A549 (cell line): ENCODE data around the gene ZNF804A. TPM values are rescaled to one million over a fixed set of nuclear protein-coding genes. Genes with fewer than 3 reads are reported as not detected.

Source experiments
- ATAC-seq, 2 experiments: fragments of 200-7000 bp in 1 of 2; fragments of >200 bp in 1 of 2; cut with Nextera tagmentation in 1 of 2; cut with Tn5 transposase in 1 of 2; 3 replicates each; pipeline versions ENCODE4 v1.8.0 to v1.9.1; 2018 to 2020; ENCODE audit warnings: mild to moderate bottlenecking in 1 of 2, moderate library complexity in 1 of 2
- CTCF ChIA-PET: fragments of 300-600 bp; sonication (Branson Sonifier 250); formaldehyde crosslinking; extraction: SDS; loops from one replicate; lab custom pipeline; 2021; ENCODE audit warnings: antibody characterized with exemption, inconsistent platforms; lab: Yijun Ruan, JAX
- POLR2A ChIA-PET: fragments of 350-600 bp; formaldehyde crosslinking; extraction: SDS; loops from one replicate; lab custom pipeline; 2021; ENCODE audit warnings: antibody characterized with exemption, inconsistent platforms; lab: Yijun Ruan, JAX
- DNase-seq, 2 experiments: peaks; one replicate each; pipeline versions ENCODE4 v3.0.0 to v3.0.0-alpha.2; 2011 to 2016; ENCODE audit warnings: low read depth in 1 of 2, low spot score in 1 of 2
- FAIRE-seq: peaks from 2 replicates; lab custom pipeline; 2011; peaks lifted over from hg19 to GRCh38; lab: Jason Lieb, UNC
- H3K27ac ChIP-seq, 2 experiments: fragments of >200 bp; sonication (Bioruptor Twin); formaldehyde crosslinking; 3 replicates each; pipeline ENCODE4 v1.5.1; 2016 to 2017
- H3K4me1 ChIP-seq: fragments of >200 bp; sonication (Bioruptor Twin); formaldehyde crosslinking; 3 replicates; pipeline ENCODE4 v1.6.1; 2016
- H3K4me2 ChIP-seq: fragments of >200 bp; sonication (Bioruptor Twin); formaldehyde crosslinking; 3 replicates; pipeline ENCODE4 v1.6.1; 2016
- H3K4me3 ChIP-seq: fragments of >200 bp; sonication (Bioruptor Twin); formaldehyde crosslinking; 3 replicates; pipeline ENCODE4 v1.5.1; 2016
- H3K9me3 ChIP-seq: fragments of >200 bp; sonication (Bioruptor Twin); formaldehyde crosslinking; 3 replicates; pipeline ENCODE4 v1.6.1; 2016
- ATOH8 ChIP-seq: fragments of 250-450 bp; sonication (Bioruptor Pico); IDR thresholded peaks from 2 replicates; pipeline ENCODE4 v1.5.0; 2020; ENCODE audit warnings: low read depth, mild to moderate bottlenecking, moderate library complexity
- BHLHE40 ChIP-seq: IDR thresholded peaks from 2 replicates; pipeline ENCODE4 v1.6.1; 2012; ENCODE audit warnings: low read depth, low read length, inconsistent platforms
- CBX8 ChIP-seq: fragments of 200-600 bp; sonication (generic); IDR thresholded peaks from 2 replicates; pipeline ENCODE4 v1.6.1; 2016
- CHD2 ChIP-seq: fragments of 150-350 bp; IDR thresholded peaks from 2 replicates; pipeline ENCODE4 v1.6.1; 2014; ENCODE audit warnings: low read length; ENCODE audit not compliant: partially characterized antibody
- EHMT2 ChIP-seq: fragments of 200-600 bp; sonication (generic); IDR thresholded peaks from 2 replicates; pipeline ENCODE4 v1.6.1; 2016; ENCODE audit warnings: antibody characterized with exemption, low read depth, mild to moderate bottlenecking, moderate library complexity
- ELK1 ChIP-seq: fragments of 150-350 bp; IDR thresholded peaks from 2 replicates; pipeline ENCODE4 v1.6.1; 2014; ENCODE audit warnings: low read depth, mild to moderate bottlenecking, low read length
- FOSL2 ChIP-seq, 2 experiments: fragments of 450-650 bp in 1 of 2; fragments of >200 bp in 1 of 2; sonication (Bioruptor Twin) in 1 of 2; formaldehyde crosslinking; IDR thresholded peaks; 2 replicates each; pipeline versions ENCODE4 v1.5.0 to v1.6.1; 2016 to 2020; ENCODE audit warnings: mild to moderate bottlenecking in 1 of 2, moderate library complexity in 1 of 2
- GATA3 ChIP-seq: IDR thresholded peaks from 2 replicates; pipeline ENCODE4 v1.6.1; 2012; ENCODE audit warnings: borderline replicate concordance
- HDAC2 ChIP-seq: fragments of 200-600 bp; sonication (generic); IDR thresholded peaks from 2 replicates; pipeline ENCODE4 v1.6.1; 2016
- HES2 ChIP-seq: fragments of >200 bp; sonication (Bioruptor Twin); formaldehyde crosslinking; IDR thresholded peaks from 2 replicates; pipeline ENCODE4 v1.6.1; 2016
- HEYL ChIP-seq: fragments of 250-450 bp; sonication (Bioruptor Pico); IDR thresholded peaks from 2 replicates; pipeline ENCODE4 v1.8.0; 2021; ENCODE audit warnings: mild to moderate bottlenecking, moderate library complexity
- MAZ ChIP-seq: fragments of 150-350 bp; IDR thresholded peaks from 2 replicates; pipeline ENCODE4 v1.6.1; 2014; ENCODE audit warnings: antibody characterized with exemption, low read depth, low read length, borderline replicate concordance
- NFE2L2 ChIP-seq: fragments of 150-350 bp; conservative IDR thresholded peaks from 2 replicates; pipeline ENCODE4 v1.6.1; 2014; ENCODE audit warnings: low read length
- PHF8 ChIP-seq: fragments of 200-600 bp; sonication (generic); IDR thresholded peaks from 2 replicates; pipeline ENCODE4 v1.6.1; 2016; ENCODE audit warnings: low read depth, mild to moderate bottlenecking, antibody characterized with exemption, moderate library complexity, borderline replicate concordance
- POLR2A ChIP-seq: IDR thresholded peaks from 2 replicates; pipeline ENCODE4 v1.6.1; 2012; ENCODE audit warnings: mild to moderate bottlenecking, low read length
- POLR2AphosphoS2 ChIP-seq: conservative IDR thresholded peaks from 2 replicates; pipeline ENCODE4 v1.6.1; 2012; ENCODE audit warnings: low read length, improper control_type of control experiment, inconsistent platforms
- RAD21 ChIP-seq, 2 experiments: fragments of >200 bp in 1 of 2; sonication (Bioruptor Twin) in 1 of 2; formaldehyde crosslinking in 1 of 2; IDR thresholded peaks in 1 of 2; conservative IDR thresholded peaks in 1 of 2; 2 replicates in 1 of 2; 3 replicates in 1 of 2; pipeline ENCODE4 v1.6.1; 2012 to 2018; ENCODE audit warnings: inconsistent platforms in 1 of 2
- REST ChIP-seq: fragments of 200-600 bp; sonication (generic); IDR thresholded peaks from 2 replicates; pipeline ENCODE4 v1.6.1; 2016; ENCODE audit warnings: antibody characterized with exemption, mild to moderate bottlenecking, moderate library complexity
- RNF2 ChIP-seq: fragments of 200-600 bp; sonication (generic); IDR thresholded peaks from 2 replicates; pipeline ENCODE4 v1.6.1; 2016; ENCODE audit warnings: low read depth, mild to moderate bottlenecking, antibody characterized with exemption, moderate library complexity, borderline replicate concordance
- SMC3 ChIP-seq: fragments of >200 bp; sonication (Bioruptor Twin); formaldehyde crosslinking; IDR thresholded peaks from 3 replicates; pipeline ENCODE4 v1.6.1; 2018; ENCODE audit warnings: inconsistent platforms
- SREBF2 ChIP-seq: fragments of 450-650 bp; IDR thresholded peaks from 2 replicates; pipeline ENCODE4 v1.6.1; 2014; ENCODE audit warnings: mild to moderate bottlenecking, moderate library complexity
- TFCP2L1 ChIP-seq: fragments of 250-450 bp; sonication (Bioruptor Pico); IDR thresholded peaks from 2 replicates; pipeline ENCODE4 v1.5.0; 2021; ENCODE audit warnings: mild to moderate bottlenecking
- TP53 ChIP-seq: fragments of 250-450 bp; sonication (Bioruptor Pico); IDR thresholded peaks from 2 replicates; pipeline ENCODE4 v1.5.0; 2021; ENCODE audit warnings: mild to moderate bottlenecking, moderate library complexity
- WGBS: methylation state at CpG from one replicate; pipeline ENCODE4 v1.1.6; 2017; ENCODE audit errors: missing lambda C conversion rate; 5-methylcytosine and 5-hydroxymethylcytosine counted together
- polyA plus RNA-seq, 4 experiments: library from polyadenylated mRNA; depleted of rRNA in 3 of 4; stranded (reverse); fragments of >200 nt; fragmentation: RNase III in 1 of 4; extraction: RNeasy Plus Mini Kit Qiagen cat#74134 plus additional on column Dnase treatment in 1 of 4; gene quantifications; 2 replicates in 3 of 4; 3 replicates in 1 of 4; pipeline ENCODE4 v1.2.3, GENCODE V29; 2011 to 2017

ZNF804A gene
- polyA plus RNA-seq, 2 of the 4 experiments (the other 2 are of a cell fraction): not detected

GRCh38 chr2:184624311-184624710 is 26.0 kb downstream of the ZNF804A start:
- H3K4me3 ChIP-seq: no peak overlapping the region
- H3K27ac ChIP-seq: no peak overlapping the region
- FAIRE-seq (no peak), DNase-seq (no peak), ATAC-seq (no peak)
- POLR2A ChIA-PET: no interaction called here
- CTCF ChIA-PET: no interaction called here
- H3K4me1 ChIP-seq: no peaks in the 10 kb centered on the region
- TF ChIP-seq EHMT2 (no peak), FOSL2 (IDR thresholded peaks at IDR 0.05) (no peak), FOSL2 (CRISPR knock-in tag; IDR thresholded peaks at IDR 0.05) (no peak), TP53 (no peak), HEYL (CRISPR knock-in tag) (no peak), HDAC2 (no peak), GATA3 (no peak), PHF8 (no peak), CBX8 (no peak)
- H3K4me2 ChIP-seq: no peak overlapping the region
- no peaks in the 10 kb centered on the region for H3K9me3 ChIP-seq

GRCh38 chr2:184628051-184628450 is 29.7 kb downstream of the ZNF804A start:
- TF ChIP-seq RAD21 (conservative IDR thresholded peaks at IDR 0.05 in 1 of 2, IDR thresholded peaks at IDR 0.05 in 1 of 2): no peak
- TF ChIP-seq NFE2L2: no peak
- TF ChIP-seq ELK1: no peak
- TF ChIP-seq CHD2: no peak
- no peak for TF ChIP-seq HES2
- no peak for TF ChIP-seq BHLHE40
- TF ChIP-seq SMC3: no peak
- TF ChIP-seq MAZ: no peak
- TF ChIP-seq, all 56 proteins: peak for 0
- no peak for ATAC-seq
- CTCF ChIA-PET: no interaction called here
- FAIRE-seq: no peak
- WGBS: 57% methylated on average over 7 of the region's 7 CpGs
- H3K27ac ChIP-seq: no peak overlapping the region
- H3K4me2 ChIP-seq: no peak overlapping the region
- no peaks in the 10 kb centered on the region for H3K9me3 ChIP-seq
- no peak overlapping the region for H3K4me3 ChIP-seq
- POLR2A ChIA-PET: no interaction called here
- no peak for DNase-seq
- no peaks in the 10 kb centered on the region for H3K4me1 ChIP-seq

GRCh38 chr2:184633726-184634125 is 35.4 kb downstream of the ZNF804A start:
- ATAC-seq (no peak), FAIRE-seq (no peak), DNase-seq (no peak)
- ChIA-PET POLR2A (no interaction called here), CTCF (no interaction called here)
- no peak overlapping the region for H3K4me3 ChIP-seq
- TF ChIP-seq POLR2A (no peak), RNF2 (no peak)
- H3K4me1 ChIP-seq: no peaks in the 10 kb centered on the region
- no peaks in the 10 kb centered on the region for H3K9me3 ChIP-seq
- no peak overlapping the region for H3K4me2 ChIP-seq
- H3K27ac ChIP-seq: no peak overlapping the region

GRCh38 chr2:184637781-184638180 is 39.5 kb downstream of the ZNF804A start:
- H3K27ac ChIP-seq: no peak overlapping the region
- no peak for TF ChIP-seq BHLHE40
- TF ChIP-seq ATOH8: no peak
- TF ChIP-seq TFCP2L1: no peak
- TF ChIP-seq MAZ: no peak
- TF ChIP-seq SREBF2: no peak
- TF ChIP-seq RAD21 (conservative IDR thresholded peaks at IDR 0.05 in 1 of 2, IDR thresholded peaks at IDR 0.05 in 1 of 2): no peak
- TF ChIP-seq POLR2AphosphoS2: no peak
- no peak for TF ChIP-seq REST
- DNase-seq (no peak), ATAC-seq (no peak), FAIRE-seq (no peak)
- H3K4me2 ChIP-seq: no peak overlapping the region
- CTCF ChIA-PET: no interaction called here
- no peaks in the 10 kb centered on the region for H3K9me3 ChIP-seq
- H3K4me3 ChIP-seq: no peak overlapping the region
- POLR2A ChIA-PET: no interaction called here
- H3K4me1 ChIP-seq: no peaks in the 10 kb centered on the region
- 0% methylated on average over 1 of the region's 1 CpG for WGBS
